ENCODE results near the gene LDHD. TPM values are rescaled to one million over a fixed set of nuclear protein-coding genes. Genes with fewer than 3 reads are reported as not detected.
A peak's percentile ranks its signal among the peaks of the same experiment; 100 is the strongest.

LDHD gene
- total RNA-seq, 6 donors from 2014 or later = 7.8 to 35.6 (median 16.8) TPM

DNA sequence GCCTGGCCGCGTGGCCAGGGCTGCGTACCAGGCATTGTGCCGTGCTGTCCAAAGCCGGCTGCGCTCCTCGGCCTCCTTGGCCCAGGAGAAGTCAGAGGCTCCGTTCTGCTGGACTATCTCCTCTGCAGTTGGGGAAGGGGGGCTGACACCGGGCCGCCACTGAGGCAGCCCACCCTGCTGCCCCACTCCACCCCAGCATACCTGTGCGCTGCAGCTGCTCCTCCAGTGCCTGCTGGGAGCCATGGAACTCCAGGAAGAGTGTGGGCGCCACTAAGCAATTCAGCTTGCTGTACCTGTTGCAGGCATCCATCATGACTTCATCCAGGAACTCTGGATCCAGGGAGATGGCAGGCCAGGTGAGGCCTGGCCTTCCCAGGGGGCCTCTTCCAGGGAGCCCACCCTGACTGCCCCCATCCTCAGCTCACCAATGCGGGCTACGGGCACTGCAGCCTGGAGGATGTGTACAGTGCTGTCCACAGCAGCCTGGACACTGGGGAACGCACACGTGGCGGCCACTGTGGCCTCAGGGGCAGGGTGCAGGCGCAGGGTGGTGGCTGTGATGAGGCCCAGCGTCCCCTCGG is 2.9 kb downstream of the LDHD start:
- WGBS, 2 donors = 93 to 100% methylated on average over 2 to 20 of the region's 20 CpGs
- peak in 1 of 2 donors; percentile 60 for DNase-seq
- Histone ChIP-seq H3K9me3 (no peaks in the 10 kb centered on the region), H3K36me3 (peaks cover 0 to 3% (median 0%) of the 10 kb centered on the region in 4 donors), H3K27me3 (no peaks in the 10 kb centered on the region), H3K4me1 (peaks cover 44 to 69% (median 61%) of the 10 kb centered on the region in 4 donors), H3K27ac (no peak overlapping the region), H3K4me3 (no peak overlapping the region)
- TF ChIP-seq POLR2AphosphoS5 (IDR thresholded peaks at IDR 0.05) = no peak
- no peak for TF ChIP-seq EP300 (IDR thresholded peaks at IDR 0.05)
- TF ChIP-seq, protein P1, sequence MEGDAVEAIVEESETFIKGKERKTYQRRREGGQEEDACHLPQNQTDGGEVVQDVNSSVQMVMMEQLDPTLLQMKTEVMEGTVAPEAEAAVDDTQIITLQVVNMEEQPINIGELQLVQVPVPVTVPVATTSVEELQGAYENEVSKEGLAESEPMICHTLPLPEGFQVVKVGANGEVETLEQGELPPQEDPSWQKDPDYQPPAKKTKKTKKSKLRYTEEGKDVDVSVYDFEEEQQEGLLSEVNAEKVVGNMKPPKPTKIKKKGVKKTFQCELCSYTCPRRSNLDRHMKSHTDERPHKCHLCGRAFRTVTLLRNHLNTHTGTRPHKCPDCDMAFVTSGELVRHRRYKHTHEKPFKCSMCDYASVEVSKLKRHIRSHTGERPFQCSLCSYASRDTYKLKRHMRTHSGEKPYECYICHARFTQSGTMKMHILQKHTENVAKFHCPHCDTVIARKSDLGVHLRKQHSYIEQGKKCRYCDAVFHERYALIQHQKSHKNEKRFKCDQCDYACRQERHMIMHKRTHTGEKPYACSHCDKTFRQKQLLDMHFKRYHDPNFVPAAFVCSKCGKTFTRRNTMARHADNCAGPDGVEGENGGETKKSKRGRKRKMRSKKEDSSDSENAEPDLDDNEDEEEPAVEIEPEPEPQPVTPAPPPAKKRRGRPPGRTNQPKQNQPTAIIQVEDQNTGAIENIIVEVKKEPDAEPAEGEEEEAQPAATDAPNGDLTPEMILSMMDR (IDR thresholded peaks at IDR 0.05) = no peak
- TF ChIP-seq POLR2A (IDR thresholded peaks at IDR 0.05) = no peak
- no peak for ATAC-seq (ENCODE audit: low FRiP score in 2 of 2)

DNA sequence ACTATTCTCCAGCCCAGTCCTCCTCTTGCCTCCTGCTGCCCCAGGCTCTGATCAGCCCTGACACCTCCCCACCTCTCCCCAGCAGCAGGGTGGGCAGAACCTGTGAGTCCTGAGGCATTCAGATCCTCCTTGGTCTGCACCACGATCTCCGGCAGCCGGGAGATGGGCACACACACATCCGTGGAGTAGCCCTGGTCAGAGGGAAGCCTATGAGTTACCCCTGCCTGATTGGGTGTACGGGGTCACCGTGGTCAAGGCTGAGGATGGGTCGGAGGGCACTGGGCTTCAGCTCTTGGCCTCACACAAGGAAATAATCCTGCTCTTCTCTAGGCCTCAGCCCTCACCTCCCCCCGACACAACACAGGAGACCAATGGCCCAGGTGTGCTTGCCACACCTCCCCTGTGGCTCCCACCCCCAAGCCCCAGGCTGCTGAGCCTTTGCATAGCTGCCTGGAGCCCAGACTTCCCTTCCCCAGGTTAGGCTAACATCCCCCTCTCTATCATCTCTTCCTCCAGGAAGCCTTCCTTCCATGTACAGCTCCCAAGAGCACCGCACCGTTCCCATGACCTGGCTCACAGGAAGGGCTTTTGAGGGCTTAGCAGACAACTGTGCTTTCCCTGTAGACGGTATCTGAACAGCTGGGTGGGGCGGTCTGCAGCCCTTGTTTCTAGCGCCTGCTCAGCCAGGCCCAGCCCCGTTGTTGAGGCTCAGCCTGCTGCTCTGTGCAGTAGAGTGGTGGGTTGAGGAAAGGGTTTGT is 3.7 kb downstream of the LDHD start:
- H3K27me3 ChIP-seq = no peaks in the 10 kb centered on the region
- no peaks in the 10 kb centered on the region for H3K9me3 ChIP-seq
- peak overlapping the region in 3 of 4 donors; percentile 59 to 90 (median 80) for H3K27ac ChIP-seq
- H3K4me3 ChIP-seq = no peak overlapping the region
- DNase-seq (no peak), ATAC-seq (ENCODE audit: low FRiP score in 2 of 2) (no peak)
- 59% methylated on average over 14 of the region's 14 CpGs; no CpG with 5 or more reads in 1 of the 2 donors for WGBS, 2 donors
- peaks cover 46 to 76% (median 68%) of the 10 kb centered on the region in 4 donors for H3K4me1 ChIP-seq
- peaks cover 0 to 3% (median 0%) of the 10 kb centered on the region in 4 donors for H3K36me3 ChIP-seq
- TF ChIP-seq, protein P1 (IDR thresholded peaks at IDR 0.05) = no peak
- TF ChIP-seq POLR2AphosphoS5 (IDR thresholded peaks at IDR 0.05) (no peak), EP300 (IDR thresholded peaks at IDR 0.05) (no peak), POLR2A (IDR thresholded peaks at IDR 0.05) (no peak)

DNA sequence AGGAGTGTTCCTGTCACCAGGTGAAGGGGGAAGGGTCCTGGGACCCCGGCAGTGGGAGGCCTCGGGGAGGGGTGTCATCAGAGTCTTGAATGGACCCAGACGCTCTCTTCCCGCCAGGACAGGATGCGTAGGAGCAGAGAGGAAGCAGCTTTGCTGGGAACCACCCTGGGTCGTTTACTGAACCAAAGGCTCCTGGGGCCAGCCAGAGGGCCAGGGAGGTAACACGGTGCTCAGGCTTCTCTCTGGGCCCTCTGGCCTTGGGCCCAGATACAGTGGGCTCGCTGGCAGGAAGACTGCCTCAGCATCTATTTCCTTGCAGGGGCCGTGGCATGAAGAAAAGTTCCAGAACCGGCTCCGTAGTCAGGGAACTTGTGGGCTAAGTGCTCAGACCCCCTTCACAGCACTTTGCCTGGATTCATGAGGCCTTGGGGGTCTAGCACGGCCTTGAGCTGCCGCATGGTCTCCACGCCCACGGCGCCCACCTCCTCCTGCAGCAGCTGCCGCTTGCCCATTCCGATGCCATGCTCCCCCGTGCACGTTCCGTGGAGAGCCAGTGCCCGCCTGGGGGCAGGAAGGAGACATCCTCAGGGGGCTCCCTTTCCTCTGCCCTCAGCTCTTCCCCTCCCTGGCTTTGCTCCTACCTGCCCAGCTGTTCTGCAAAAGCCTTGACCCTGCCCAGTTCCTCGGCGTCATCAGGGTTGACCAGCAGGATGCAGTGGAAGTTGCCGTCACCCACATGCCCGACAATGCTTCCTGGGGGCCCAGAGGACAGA is 4.4 kb downstream of the LDHD start:
- 34 to 43% methylated on average over 15 to 26 of the region's 26 CpGs for WGBS, 2 donors
- no peaks in the 10 kb centered on the region for H3K27me3 ChIP-seq
- H3K4me1 ChIP-seq = peaks cover 46 to 83% (median 75%) of the 10 kb centered on the region in 4 donors
- ATAC-seq (ENCODE audit: low FRiP score in 2 of 2) (no peak), DNase-seq (peak in 1 of 2 donors; percentile 79)
- TF ChIP-seq EP300 (IDR thresholded peaks at IDR 0.05) = no peak
- TF ChIP-seq POLR2AphosphoS5 (IDR thresholded peaks at IDR 0.05) = no peak
- TF ChIP-seq POLR2A (IDR thresholded peaks at IDR 0.05) = no peak
- TF ChIP-seq, protein P1 (IDR thresholded peaks at IDR 0.05) = no peak
- no peaks in the 10 kb centered on the region for H3K9me3 ChIP-seq
- no peak overlapping the region for H3K4me3 ChIP-seq
- peaks cover 0 to 3% (median 0%) of the 10 kb centered on the region in 4 donors for H3K36me3 ChIP-seq
- peak overlapping the region; percentile 34 to 90 (median 70) for H3K27ac ChIP-seq

DNA sequence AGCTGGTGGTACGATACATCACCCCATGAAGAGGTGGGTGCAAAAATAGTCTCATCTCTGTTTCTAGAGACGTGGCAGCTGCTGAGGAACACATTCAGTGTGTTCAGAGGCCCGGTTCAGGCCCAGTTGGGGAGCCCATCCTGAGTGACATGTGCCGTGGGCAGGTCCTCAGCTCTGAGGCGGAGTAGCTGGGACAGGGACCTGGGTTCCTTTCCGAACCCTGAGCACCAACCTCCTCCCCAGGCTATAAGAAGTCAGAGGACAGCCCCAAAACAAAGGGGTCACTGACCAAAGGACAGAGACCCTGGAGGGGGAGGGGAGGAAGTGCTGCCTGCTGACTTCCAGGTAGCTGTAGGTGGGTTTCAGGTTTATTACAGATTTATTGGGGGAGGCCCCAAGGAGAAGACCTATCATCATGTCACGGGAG is 5.1 kb downstream of the LDHD start:
- no peaks in the 10 kb centered on the region for H3K9me3 ChIP-seq
- no peak for ATAC-seq (ENCODE audit: low FRiP score in 2 of 2)
- peak overlapping the region in 2 of 4 donors; percentile 12 to 29 for H3K4me3 ChIP-seq
- TF ChIP-seq POLR2AphosphoS5 (IDR thresholded peaks at IDR 0.05) = no peak
- TF ChIP-seq, protein P1 (IDR thresholded peaks at IDR 0.05) = peak in 1 of 6 experiments; percentile 23
- no peak for TF ChIP-seq EP300 (IDR thresholded peaks at IDR 0.05)
- TF ChIP-seq POLR2A (IDR thresholded peaks at IDR 0.05) = no peak
- H3K36me3 ChIP-seq = peaks cover 0 to 3% (median 0%) of the 10 kb centered on the region in 4 donors
- peak overlapping the region; percentile 34 to 90 (median 70) for H3K27ac ChIP-seq
- H3K27me3 ChIP-seq = no peaks in the 10 kb centered on the region
- no peak for DNase-seq
- WGBS, 2 donors = 29 to 30% methylated on average over 1 to 7 of the region's 7 CpGs
- H3K4me1 ChIP-seq = peaks cover 46 to 83% (median 79%) of the 10 kb centered on the region in 4 donors

Data from upper lobe of left lung (tissue), 6 donors.